Measurements from ENCODE around the gene MAN1A1. TPM values are rescaled to one million over a fixed set of nuclear protein-coding genes. Genes with fewer than 3 reads are reported as not detected.
"Not testable (repeated sequence)": the region's sequence is repeated elsewhere in the genome, so short reads cannot be mapped to it uniquely, and the experiment has no call there.

Gene MAN1A1
- total RNA-seq, 4 donors from 2014 or later: 71.7 to 170 (median 128) TPM

DNA sequence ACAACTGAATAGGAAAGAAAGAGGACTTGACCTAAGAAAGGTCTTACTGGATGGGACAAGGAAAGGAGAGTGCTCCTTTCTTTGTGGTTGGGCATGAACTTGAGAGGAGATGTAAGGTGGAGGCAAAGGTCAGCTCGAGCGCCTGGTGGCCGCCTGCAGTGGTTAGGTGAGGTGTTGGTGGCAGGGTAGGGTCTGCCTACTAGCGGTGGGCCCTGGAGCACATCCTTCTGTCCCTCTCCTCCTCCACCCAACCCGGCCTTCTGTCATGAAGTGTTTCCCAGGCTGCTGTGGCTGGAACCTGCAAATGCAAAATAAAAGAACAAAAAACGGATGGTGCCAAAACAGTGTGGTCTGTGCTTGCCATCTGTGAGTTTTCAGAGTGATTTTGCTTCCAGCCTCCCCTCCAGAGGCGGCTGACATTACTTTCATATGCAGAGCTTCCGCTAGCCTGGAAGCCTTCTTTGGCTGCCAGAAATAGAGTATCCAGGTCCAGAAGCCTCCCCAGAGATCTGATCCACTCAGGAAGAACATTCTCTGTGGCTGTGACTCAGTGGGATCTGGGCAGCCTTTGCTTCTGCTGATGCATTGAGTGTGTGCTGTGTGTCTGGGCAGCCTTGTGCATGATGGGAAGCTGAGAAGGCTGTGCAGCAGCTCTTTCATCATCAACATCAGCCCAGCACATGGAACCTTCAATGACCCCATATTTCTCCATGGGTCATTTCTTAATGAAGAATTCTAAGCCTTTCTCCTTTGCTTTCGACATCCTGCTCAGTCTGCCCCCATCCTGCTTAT is 191.3 kb downstream of the MAN1A1 start:
- Histone ChIP-seq H3K27ac (no peak overlapping the region), H3K4me1 (no peaks in the 10 kb centered on the region), H3K36me3 (no peaks in the 10 kb centered on the region), H3K4me3 (replicated peaks in 1 of 3) (no peak overlapping the region), H3K9me3 (no peaks in the 10 kb centered on the region), H3K27me3 (no peaks in the 10 kb centered on the region)
- DNase-seq: peak; percentile 10 to 17
- WGBS, 2 donors: 81 to 88% methylated on average over 9 of the region's 9 CpGs
- intact Hi-C loops (cut with DNase I): no loop called here
- no peak for TF ChIP-seq CTCF (IDR thresholded peaks at IDR 0.05)
- TF ChIP-seq POLR2A (IDR thresholded peaks at IDR 0.05): no peak

DNA sequence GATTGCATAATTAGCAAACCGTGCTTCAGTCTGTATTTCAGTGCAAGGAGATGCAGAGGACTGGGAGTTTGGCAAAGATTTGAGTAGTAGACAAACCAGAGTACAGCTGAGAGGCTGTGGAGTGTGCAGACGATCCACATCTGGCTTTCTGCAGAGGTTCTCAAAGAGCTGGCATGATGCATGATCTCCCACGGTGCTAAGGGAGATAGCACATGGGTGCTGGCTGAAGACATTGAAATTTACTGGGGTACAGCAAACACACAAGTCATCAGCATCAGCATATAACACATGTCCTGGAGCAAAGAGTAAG is 192.1 kb downstream of the MAN1A1 start:
- Histone ChIP-seq H3K36me3 (no peaks in the 10 kb centered on the region), H3K4me1 (no peaks in the 10 kb centered on the region), H3K4me3 (replicated peaks in 1 of 3) (no peak overlapping the region), H3K27ac (no peak overlapping the region), H3K9me3 (no peaks in the 10 kb centered on the region), H3K27me3 (no peaks in the 10 kb centered on the region)
- WGBS, 2 donors: 56 to 66% methylated on average over 3 of the region's 3 CpGs
- DNase-seq: no peak
- TF ChIP-seq POLR2A (IDR thresholded peaks at IDR 0.05) (no peak), CTCF (IDR thresholded peaks at IDR 0.05) (no peak)
- intact Hi-C loops (cut with DNase I): no loop called here

- Histone ChIP-seq H3K9me3 (no peaks in the 10 kb centered on the region), H3K36me3 (no peaks in the 10 kb centered on the region), H3K4me1 (no peaks in the 10 kb centered on the region), H3K27ac (no peak overlapping the region), H3K4me3 (replicated peaks in 1 of 3) (no peak overlapping the region), H3K27me3 (no peaks in the 10 kb centered on the region)
- 66 to 77% methylated on average over 4 to 8 of the region's 8 CpGs for WGBS, 2 donors
- no peak for DNase-seq
- no peak for TF ChIP-seq POLR2A (IDR thresholded peaks at IDR 0.05)
- TF ChIP-seq CTCF (IDR thresholded peaks at IDR 0.05): no peak
- intact Hi-C loops (cut with DNase I): no loop called here
Observed at GRCh38 chr6:119156757-119157505, 192.6 kb downstream of the MAN1A1 start.

GRCh38 chr6:119156082-119156481 is 193.5 kb downstream of the MAN1A1 start:
- intact Hi-C loops (cut with DNase I); H3K4me3 ChIP-seq (replicated peaks in 1 of 3); H3K27ac ChIP-seq; H3K27me3 ChIP-seq; H3K4me1 ChIP-seq; DNase-seq; H3K9me3 ChIP-seq; H3K36me3 ChIP-seq: not testable (repeated sequence)
- 96 to 97% methylated on average over 4 of the region's 4 CpGs for WGBS, 2 donors

- no peak for DNase-seq
- peaks cover 0 to 4% of the 10 kb centered on the region in 2 donors for H3K4me1 ChIP-seq
- H3K9me3 ChIP-seq: no peaks in the 10 kb centered on the region
- no peak overlapping the region for H3K4me3 ChIP-seq (replicated peaks in 1 of 3)
- TF ChIP-seq POLR2A (IDR thresholded peaks at IDR 0.05) (no peak), CTCF (IDR thresholded peaks at IDR 0.05) (no peak)
- no peak overlapping the region for H3K27ac ChIP-seq
- H3K36me3 ChIP-seq: no peaks in the 10 kb centered on the region
- 79 to 98% methylated on average over 3 of the region's 3 CpGs for WGBS, 2 donors
- intact Hi-C loops (cut with DNase I): no loop called here
- H3K27me3 ChIP-seq: no peaks in the 10 kb centered on the region
Observed at GRCh38 chr6:119152187-119152586, 197.4 kb downstream of the MAN1A1 start.

Data from thyroid gland (tissue), 4 donors.